Stomach (tissue), 4 donors: ENCODE data around the gene MAGED1.

Experiments
- CTCF ChIP-seq, 7 experiments: fragments of 450-650 bp in 4 of 7; fragments of 200-600 bp in 3 of 7; sonication (generic) in 3 of 7; IDR thresholded peaks; one replicate each; pipeline ENCODE4 v1.5.1; 2016 to 2019; ENCODE audit warnings: antibody characterized with exemption in 7 of 7, control low read depth in 2 of 7, mild to moderate bottlenecking in 1 of 7
- EP300 ChIP-seq: sonication (generic); formaldehyde crosslinking; IDR thresholded peaks from one replicate; pipeline ENCODE4 v1.6.1; 2017; ENCODE audit warnings: antibody characterized with exemption
- POLR2A ChIP-seq, 4 donors: fragments of 450-650 bp; IDR thresholded peaks; one replicate each; pipeline ENCODE4 v1.6.1; 2016; ENCODE audit warnings: antibody characterized with exemption in 4 of 4, control low read depth in 2 of 4, mild to moderate bottlenecking in 1 of 4, moderate library complexity in 1 of 4

- no peak for TF ChIP-seq POLR2A (IDR thresholded peaks at IDR 0.05)
- TF ChIP-seq CTCF (IDR thresholded peaks at IDR 0.05), result no peak
- TF ChIP-seq EP300, result no peak
These were observed 41.8 kb upstream of the MAGED1 start for GRCh38 chrX:51851507-51852085.
